Endodermal cell (in vitro differentiated cells): ENCODE measurements around the gene FAM227B. TPM values are rescaled to one million over a fixed set of nuclear protein-coding genes. Genes with fewer than 3 reads are reported as not detected.

Experiments used
- DNase-seq: peaks from one replicate; pipeline ENCODE4 v3.0.0-alpha.2; 2017
- H3K27ac ChIP-seq: 2 replicates; pipeline ENCODE4 v1.5.1; 2013; ENCODE audit warnings: mild to moderate bottlenecking, low read depth, low read length, moderate library complexity
- H3K27me3 ChIP-seq: 2 replicates; pipeline ENCODE4 v1.6.1; 2013; ENCODE audit warnings: mild to moderate bottlenecking, low read length, moderate library complexity; ENCODE audit not compliant: insufficient read depth, control insufficient read depth, poor library complexity, severe bottlenecking
- H3K36me3 ChIP-seq: 2 replicates; pipeline ENCODE4 v1.7.0; 2013; ENCODE audit warnings: mild to moderate bottlenecking, low read length, moderate library complexity; ENCODE audit not compliant: control insufficient read depth, insufficient read depth
- H3K4me1 ChIP-seq: one replicate; pipeline ENCODE4 v1.7.0; 2013; ENCODE audit warnings: low read length; ENCODE audit not compliant: control insufficient read depth, insufficient read depth
- H3K4me3 ChIP-seq: 2 replicates; pipeline ENCODE4 v1.5.1; 2013; ENCODE audit warnings: mild to moderate bottlenecking, low read length, moderate library complexity
- H3K9ac ChIP-seq: 2 replicates; pipeline ENCODE4 v1.6.1; 2013; ENCODE audit warnings: mild to moderate bottlenecking, low read length, moderate library complexity; ENCODE audit not compliant: poor library complexity, severe bottlenecking; ENCODE audit errors: extremely low read depth
- H3K9me3 ChIP-seq: 2 replicates; pipeline ENCODE4 v1.6.1; 2013; ENCODE audit warnings: mild to moderate bottlenecking, low read length, moderate library complexity; ENCODE audit not compliant: control insufficient read depth
- H3K27ac Mint-ChIP-seq: 2 replicates; pipeline ENCODE4 v1.8.0; 2020; ENCODE audit warnings: mixed read lengths
- H3K27me3 Mint-ChIP-seq: 2 replicates; pipeline ENCODE4 v1.8.0; 2021; ENCODE audit warnings: mild to moderate bottlenecking, mixed read lengths; ENCODE audit not compliant: insufficient read depth
- H3K36me3 Mint-ChIP-seq: 2 replicates; pipeline ENCODE4 v1.8.0; 2020; ENCODE audit warnings: low read depth, mixed read lengths
- H3K4me1 Mint-ChIP-seq: 2 replicates; pipeline ENCODE4 v1.8.0; 2020; ENCODE audit warnings: mixed read lengths
- H3K4me3 Mint-ChIP-seq: 2 replicates; pipeline ENCODE4 v1.8.0; 2020; ENCODE audit warnings: mild to moderate bottlenecking, moderate library complexity, mixed read lengths
- H3K9me3 Mint-ChIP-seq: 2 replicates; pipeline ENCODE4 v1.8.0; 2020; ENCODE audit warnings: mild to moderate bottlenecking, mixed read lengths
- CTCF ChIP-seq: fragments of 200-600 bp; sonication (generic); conservative IDR thresholded peaks from 2 replicates; pipeline ENCODE4 v1.5.0; 2021; ENCODE audit warnings: antibody characterized with exemption, mild to moderate bottlenecking
- total RNA-seq, 2 donors: library from RNA; stranded (reverse); fragmentation: NEBNext Ultra II Directional in 1 of 2; extraction: Animal tissue kit (Norgen Biotek cat#: 25700) in 1 of 2; gene quantifications; 2 replicates in 1 of 2; 3 replicates in 1 of 2; pipeline ENCODE4 v1.2.1, GENCODE V29; 2021

The FAM227B gene
- total RNA-seq, 2 donors from 2014 or later: 7.5 to 8.5 TPM

- no peaks in the 10 kb centered on the region for H3K9me3 ChIP-seq
- DNase-seq: no peak
Observed at GRCh38 chr15:49331442-49331841, 289.2 kb downstream of the FAM227B start.

GRCh38 chr15:49330166-49330565, 290.5 kb downstream of the FAM227B start:
- Histone ChIP-seq H3K9ac (no peak overlapping the region), H3K4me3 (no peak overlapping the region), H3K36me3 (peaks cover 4% of the 10 kb centered on the region), H3K4me1 (peaks cover 3% of the 10 kb centered on the region), H3K9me3 (no peaks in the 10 kb centered on the region), H3K27me3 (no peaks in the 10 kb centered on the region), H3K27ac (no peak overlapping the region)
- no peak for DNase-seq
- Mint-ChIP-seq H3K27me3 (no peaks in the 10 kb centered on the region), H3K36me3 (peaks cover 3% of the 10 kb centered on the region), H3K4me1 (peaks cover 11% of the 10 kb centered on the region), H3K27ac (peak overlapping the region; percentile 55), H3K9me3 (no peaks in the 10 kb centered on the region), H3K4me3 (no peak overlapping the region)
- TF ChIP-seq CTCF: no peak

More at GRCh38 chr15:49331442-49331841, 289.2 kb downstream of the FAM227B start:
- Mint-ChIP-seq H3K4me3 (no peak overlapping the region), H3K27me3 (no peaks in the 10 kb centered on the region), H3K4me1 (peaks cover 11% of the 10 kb centered on the region), H3K36me3 (peaks cover 3% of the 10 kb centered on the region), H3K9me3 (no peaks in the 10 kb centered on the region), H3K27ac (no peak overlapping the region)
- Histone ChIP-seq H3K4me3 (no peak overlapping the region), H3K36me3 (peaks cover 4% of the 10 kb centered on the region), H3K9ac (no peak overlapping the region), H3K4me1 (peaks cover 3% of the 10 kb centered on the region), H3K27me3 (no peaks in the 10 kb centered on the region), H3K27ac (no peak overlapping the region)
- TF ChIP-seq CTCF: no peak

GRCh38 chr15:49328941-49329340, 291.7 kb downstream of the FAM227B start:
- Mint-ChIP-seq H3K9me3 (no peaks in the 10 kb centered on the region), H3K36me3 (peaks cover 3% of the 10 kb centered on the region), H3K27me3 (no peaks in the 10 kb centered on the region), H3K4me1 (peaks cover 13% of the 10 kb centered on the region), H3K27ac (peak overlapping the region; percentile 74), H3K4me3 (no peak overlapping the region)
- no peaks in the 10 kb centered on the region for H3K27me3 ChIP-seq
- peaks cover 3% of the 10 kb centered on the region for H3K4me1 ChIP-seq
- H3K4me3 ChIP-seq: no peak overlapping the region
- H3K27ac ChIP-seq: no peak overlapping the region
- no peak for DNase-seq
- H3K36me3 ChIP-seq: peaks cover 4% of the 10 kb centered on the region
- no peak for TF ChIP-seq CTCF
- H3K9ac ChIP-seq: no peak overlapping the region
- no peaks in the 10 kb centered on the region for H3K9me3 ChIP-seq
